ENCODE measurements around the gene GRK5.

GRK5 gene

DNA sequence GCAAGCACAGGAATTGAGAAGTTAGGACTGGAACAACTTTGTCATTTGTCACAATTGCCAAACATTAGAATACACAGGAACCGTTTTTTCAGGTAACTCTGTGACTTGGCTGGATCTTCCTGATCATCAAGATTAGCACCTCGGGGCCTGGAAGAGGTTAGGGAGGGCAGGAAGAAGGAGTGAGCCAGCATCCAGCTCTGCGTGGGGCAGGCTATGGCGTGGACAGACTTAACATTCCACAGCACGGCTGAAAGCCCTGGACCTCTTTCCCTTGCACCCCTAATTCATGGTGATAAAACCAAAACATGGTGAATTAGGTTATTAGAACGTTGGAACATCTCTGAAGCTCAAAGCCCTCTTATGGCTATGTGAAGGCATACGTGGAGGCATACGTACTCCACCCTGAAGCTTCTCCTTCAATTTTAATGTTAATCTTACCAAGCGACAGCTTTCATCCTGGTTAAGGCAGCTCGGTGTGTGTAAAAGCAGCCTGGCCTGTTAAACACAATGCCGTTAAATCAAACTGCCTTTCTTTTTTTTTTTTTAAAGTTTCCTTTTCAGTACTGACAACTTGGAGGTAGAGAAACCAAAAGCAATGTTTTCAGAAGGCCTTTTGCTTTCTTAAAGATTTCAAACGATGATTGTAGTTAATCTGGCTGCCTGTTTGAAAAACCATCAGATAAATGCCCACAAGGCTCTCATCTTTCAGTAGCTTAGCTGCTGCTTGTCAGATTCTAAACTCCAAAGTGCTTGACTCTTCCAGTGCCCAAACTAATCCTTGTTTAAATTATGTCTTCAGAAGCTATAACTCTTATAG is 4.5 kb downstream of the GRK5 start:
- TF ChIP-seq EZH2phosphoT487 (IDR thresholded peaks at IDR 0.05; ENCODE audit: borderline replicate concordance, low read length), result no peak
- Histone ChIP-seq H3K4me2 (ENCODE audit: low read length) (no peak overlapping the region), H3K79me2 (ENCODE audit: control insufficient read depth, low read length) (no peaks in the 10 kb centered on the region; the same call in 1 of the 2 replicates)

DNA sequence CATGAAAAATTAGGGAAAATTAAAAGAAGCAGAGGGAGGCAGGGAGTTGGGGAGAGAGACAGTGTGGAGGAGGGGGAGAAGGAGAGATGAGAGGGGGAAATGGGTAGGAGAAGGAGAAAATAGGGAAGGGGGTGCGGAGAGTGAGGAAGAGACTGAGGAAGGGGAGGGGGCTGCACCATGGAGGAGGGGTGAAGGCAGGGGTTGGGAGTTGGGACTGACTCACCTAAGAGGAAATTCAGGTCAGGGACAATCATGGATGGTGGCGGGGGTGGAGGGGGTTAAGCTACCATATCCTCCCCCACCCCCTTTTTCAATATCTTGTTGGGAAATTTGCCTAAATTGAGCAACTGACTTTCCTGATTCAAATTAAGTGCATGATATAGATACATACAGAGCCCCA is 8.0 kb downstream of the GRK5 start:
- H3K79me2 ChIP-seq (ENCODE audit: control insufficient read depth, low read length), result no peaks in the 10 kb centered on the region
- TF ChIP-seq EZH2phosphoT487 (IDR thresholded peaks at IDR 0.05; ENCODE audit: borderline replicate concordance, low read length), result no peak
- TF ChIP-seq CTCF (IDR thresholded peaks at IDR 0.05; ENCODE audit: low read depth, low read length, poor library complexity, severe bottlenecking), result no peak
- no peaks in the 10 kb centered on the region for H3K9me2 ChIP-seq (replicated peaks; ENCODE audit: control insufficient read depth, low read length)
- H3K9me3 ChIP-seq (ENCODE audit: control insufficient read depth, insufficient read depth, low read length), result no peaks in the 10 kb centered on the region
- H4K20me1 ChIP-seq (ENCODE audit: control insufficient read depth, insufficient read depth, low read depth, low read length), result peaks cover 4% of the 10 kb centered on the region; the same call in 1 of the 2 replicates
- no peaks in the 10 kb centered on the region for H3K27me3 ChIP-seq (ENCODE audit: control insufficient read depth, low read length)
- no peak overlapping the region for H3K4me3 ChIP-seq (ENCODE audit: low read length)
- H3F3A ChIP-seq (ENCODE audit: control insufficient read depth, insufficient read depth), result peaks cover 6% of the 10 kb centered on the region; the same call in 1 of the 2 replicates
- H3K27ac ChIP-seq (ENCODE audit: low read depth, low read length), result no peak overlapping the region
- no peaks in the 10 kb centered on the region for H3K36me3 ChIP-seq (ENCODE audit: control insufficient read depth, low read length)
- no peak overlapping the region for H3K4me2 ChIP-seq (ENCODE audit: low read length)
- H3K4me1 ChIP-seq (ENCODE audit: control insufficient read depth, low read length), result peaks cover 3% of the 10 kb centered on the region; the same call in 1 of the 2 replicates

More for the DNA sequence above, 4.5 kb downstream of the GRK5 start:
- no peak overlapping the region for H3K27ac ChIP-seq (ENCODE audit: low read depth, low read length)
- peaks cover 6% of the 10 kb centered on the region; the same call in 1 of the 2 replicates for H3K27me3 ChIP-seq (ENCODE audit: control insufficient read depth, low read length)
- H3K9me2 ChIP-seq (replicated peaks; ENCODE audit: control insufficient read depth, low read length), result no peaks in the 10 kb centered on the region
- H4K20me1 ChIP-seq (ENCODE audit: control insufficient read depth, insufficient read depth, low read depth, low read length), result peaks cover 4% of the 10 kb centered on the region; the same call in 1 of the 2 replicates
- H3K4me1 ChIP-seq (ENCODE audit: control insufficient read depth, low read length), result peaks cover 27% of the 10 kb centered on the region
- H3K36me3 ChIP-seq (ENCODE audit: control insufficient read depth, low read length), result no peaks in the 10 kb centered on the region
- H3K9me3 ChIP-seq (ENCODE audit: control insufficient read depth, insufficient read depth, low read length), result no peaks in the 10 kb centered on the region
- H3F3A ChIP-seq (ENCODE audit: control insufficient read depth, insufficient read depth), result peaks cover 10% of the 10 kb centered on the region
- H3K4me3 ChIP-seq (ENCODE audit: low read length), result no peak overlapping the region

DNA sequence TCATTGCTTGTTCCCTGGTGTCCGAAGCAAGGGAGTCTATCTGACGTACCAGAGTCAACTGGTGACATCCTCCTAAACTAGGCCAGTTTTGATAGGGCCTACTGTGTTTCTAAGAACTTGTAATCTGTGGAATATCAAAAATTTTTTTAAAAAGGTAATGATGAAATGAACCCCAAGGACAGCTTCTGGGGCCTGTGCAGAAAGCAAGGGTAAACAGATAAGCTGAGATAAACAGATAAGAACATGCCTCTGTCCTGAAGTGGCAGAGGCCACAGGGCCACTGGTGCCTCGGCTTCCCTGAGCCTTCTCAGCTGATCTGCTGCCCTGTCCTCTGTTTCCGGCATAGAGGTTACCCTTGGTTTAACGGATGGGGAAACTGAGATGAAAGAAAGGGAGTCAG is 8.8 kb downstream of the GRK5 start:
- Histone ChIP-seq H3K4me3 (ENCODE audit: low read length) (no peak overlapping the region), H3K4me2 (ENCODE audit: low read length) (no peak overlapping the region), H3K9me2 (replicated peaks; ENCODE audit: control insufficient read depth, low read length) (no peaks in the 10 kb centered on the region), H3K27ac (ENCODE audit: low read depth, low read length) (no peak overlapping the region), H3K27me3 (ENCODE audit: control insufficient read depth, low read length) (no peaks in the 10 kb centered on the region), H3K79me2 (ENCODE audit: control insufficient read depth, low read length) (no peaks in the 10 kb centered on the region), H3K4me1 (ENCODE audit: control insufficient read depth, low read length) (peaks cover 3% of the 10 kb centered on the region; the same call in 1 of the 2 replicates), H4K20me1 (ENCODE audit: control insufficient read depth, insufficient read depth, low read depth, low read length) (peaks cover 4% of the 10 kb centered on the region; the same call in 1 of the 2 replicates), H3K36me3 (ENCODE audit: control insufficient read depth, low read length) (no peaks in the 10 kb centered on the region), H3F3A (ENCODE audit: control insufficient read depth, insufficient read depth) (peaks cover under 1% of the 10 kb centered on the region; the same call in 1 of the 2 replicates), H3K9me3 (ENCODE audit: control insufficient read depth, insufficient read depth, low read length) (no peaks in the 10 kb centered on the region)
- no peak for TF ChIP-seq EZH2phosphoT487 (IDR thresholded peaks at IDR 0.05; ENCODE audit: borderline replicate concordance, low read length)
- no peak for TF ChIP-seq CTCF (IDR thresholded peaks at IDR 0.05; ENCODE audit: low read depth, low read length, poor library complexity, severe bottlenecking)

- H3K79me2 ChIP-seq (ENCODE audit: control insufficient read depth, low read length), result no peaks in the 10 kb centered on the region
- H3K27ac ChIP-seq (ENCODE audit: low read depth, low read length), result no peak overlapping the region
- no peaks in the 10 kb centered on the region for H4K20me1 ChIP-seq (ENCODE audit: control insufficient read depth, insufficient read depth, low read depth, low read length)
Observed at GRCh38 chr10:119217401-119217800, 10.0 kb downstream of the GRK5 start.

More at GRCh38 chr10:119217401-119217800, 10.0 kb downstream of the GRK5 start:
- peaks cover 2% of the 10 kb centered on the region; the same call in 1 of the 2 replicates for H3F3A ChIP-seq (ENCODE audit: control insufficient read depth, insufficient read depth)
- peaks cover 8% of the 10 kb centered on the region for H3K27me3 ChIP-seq (ENCODE audit: control insufficient read depth, low read length)
- no peak overlapping the region for H3K4me3 ChIP-seq (ENCODE audit: low read length)
- H3K9me3 ChIP-seq (ENCODE audit: control insufficient read depth, insufficient read depth, low read length), result no peaks in the 10 kb centered on the region
- no peak overlapping the region for H3K4me2 ChIP-seq (ENCODE audit: low read length)
- H3K36me3 ChIP-seq (ENCODE audit: control insufficient read depth, low read length), result no peaks in the 10 kb centered on the region
- TF ChIP-seq CTCF (IDR thresholded peaks at IDR 0.05; ENCODE audit: low read depth, low read length, poor library complexity, severe bottlenecking) (no peak), EZH2phosphoT487 (IDR thresholded peaks at IDR 0.05; ENCODE audit: borderline replicate concordance, low read length) (no peak)
- peaks cover 3% of the 10 kb centered on the region; the same call in 1 of the 2 replicates for H3K4me1 ChIP-seq (ENCODE audit: control insufficient read depth, low read length)
- no peaks in the 10 kb centered on the region for H3K9me2 ChIP-seq (replicated peaks; ENCODE audit: control insufficient read depth, low read length)
